Erythroblast (primary cell): ENCODE results near the gene SYT10.

Experiments
- GATA1 ChIP-seq: IDR thresholded peaks from 2 replicates; pipeline ENCODE4 v1.6.1; 2011; ENCODE audit warnings: low read depth, mild to moderate bottlenecking, control low read depth, low read length, moderate library complexity
- POLR2A ChIP-seq: IDR thresholded peaks from 2 replicates; pipeline ENCODE4 v1.6.1; 2011; ENCODE audit warnings: mild to moderate bottlenecking, low read length

GRCh38 chr12:33383503-33383902, 56.1 kb downstream of the SYT10 start:
- TF ChIP-seq POLR2A (no peak), GATA1 (no peak)
